Activated naive CD4-positive, alpha-beta T cell (primary cell): ENCODE data around the gene FAF1.
"Not testable (repeated sequence)": the region's sequence is repeated elsewhere in the genome, so short reads cannot be mapped to it uniquely, and the experiment has no call there.

Experiments
- DNase-seq, 4 experiments: peaks; one replicate each; lab custom pipeline; 2025; lab: John Stamatoyannopoulos, UW

The FAF1 gene

DNA sequence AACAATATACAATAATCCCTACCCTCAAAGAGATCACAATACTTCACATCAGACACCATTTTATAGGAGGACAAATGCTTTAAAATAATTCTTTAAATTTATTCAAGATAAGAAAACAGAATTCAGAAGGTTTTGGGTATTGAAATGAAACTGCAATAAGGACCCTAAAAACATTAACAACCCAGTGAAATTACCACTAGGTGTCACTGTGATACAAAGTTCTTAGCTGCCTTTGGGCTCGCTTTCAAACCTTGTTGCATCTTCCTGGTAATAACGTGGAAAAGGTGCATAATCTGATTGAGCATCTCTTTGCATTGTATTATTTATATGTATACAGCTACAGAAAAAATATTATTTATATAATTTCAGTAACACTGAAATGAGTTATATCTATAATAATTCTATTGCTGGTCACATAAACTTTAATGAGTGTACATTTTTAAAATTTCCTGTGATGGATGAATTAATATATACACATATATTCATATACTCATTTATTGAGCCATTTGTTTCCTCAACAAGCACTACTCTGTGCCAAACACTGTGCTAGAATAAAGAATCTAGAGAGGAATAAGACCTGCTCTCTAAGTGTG, 185.2 kb downstream of the FAF1 start:
- no peak for DNase-seq

DNA sequence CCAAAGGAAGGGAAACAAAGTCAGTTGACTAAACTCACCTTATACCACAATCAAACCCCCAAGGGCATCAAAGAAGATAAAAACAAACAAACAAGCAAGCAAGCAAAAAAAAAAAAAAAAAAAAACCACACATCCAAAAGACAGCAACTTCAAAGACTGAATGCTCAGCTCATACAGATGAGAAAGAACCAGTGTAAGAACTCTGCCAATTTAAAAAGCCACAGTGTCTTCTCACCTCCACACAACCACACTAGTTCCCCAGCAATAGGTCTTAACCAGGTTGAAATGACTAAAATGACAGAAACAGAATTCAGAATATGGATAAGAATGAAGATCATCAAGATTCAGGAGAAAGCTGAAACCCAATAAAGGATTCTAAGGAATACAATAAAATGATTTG, 193.4 kb downstream of the FAF1 start:
- DNase-seq, result no peak

DNA sequence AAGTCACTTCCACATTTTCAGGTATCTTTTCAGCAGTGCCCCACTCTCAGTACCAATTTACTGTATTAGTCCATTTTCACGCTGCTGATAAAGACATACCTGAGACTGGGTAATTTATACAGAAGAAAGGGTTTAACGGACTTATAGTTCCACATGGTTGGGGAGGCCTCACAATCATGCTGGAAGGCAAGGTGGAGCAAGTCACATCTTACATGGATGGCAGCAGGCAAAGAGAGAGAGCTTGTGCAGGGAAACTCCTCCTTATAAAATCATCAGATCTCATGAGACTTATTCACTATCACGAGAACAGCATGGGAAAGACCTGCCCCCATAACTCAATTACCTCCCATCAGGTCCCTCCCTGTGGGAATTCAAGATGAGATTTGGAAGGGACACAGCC, 203.5 kb downstream of the FAF1 start:
- not testable (repeated sequence) for DNase-seq

DNA sequence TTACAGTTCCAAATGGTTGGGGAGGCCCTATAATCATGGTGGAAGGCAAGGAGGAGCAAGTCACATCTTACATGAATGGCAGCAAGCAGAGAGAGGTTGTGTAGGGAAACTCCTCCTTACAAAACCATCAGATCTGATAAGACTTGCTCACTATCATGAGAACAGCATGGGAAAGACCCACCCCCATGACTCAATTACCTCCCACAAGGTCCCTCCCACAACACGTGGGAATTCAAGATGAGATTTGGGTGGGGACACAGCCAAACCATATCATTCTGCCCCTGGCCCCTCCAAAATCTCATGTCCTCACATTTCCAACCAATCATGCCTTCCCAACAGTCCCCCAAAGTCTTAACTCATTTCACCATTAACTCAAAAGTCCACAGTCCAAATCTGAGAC, 205.3 kb downstream of the FAF1 start:
- not testable (repeated sequence) for DNase-seq

DNA sequence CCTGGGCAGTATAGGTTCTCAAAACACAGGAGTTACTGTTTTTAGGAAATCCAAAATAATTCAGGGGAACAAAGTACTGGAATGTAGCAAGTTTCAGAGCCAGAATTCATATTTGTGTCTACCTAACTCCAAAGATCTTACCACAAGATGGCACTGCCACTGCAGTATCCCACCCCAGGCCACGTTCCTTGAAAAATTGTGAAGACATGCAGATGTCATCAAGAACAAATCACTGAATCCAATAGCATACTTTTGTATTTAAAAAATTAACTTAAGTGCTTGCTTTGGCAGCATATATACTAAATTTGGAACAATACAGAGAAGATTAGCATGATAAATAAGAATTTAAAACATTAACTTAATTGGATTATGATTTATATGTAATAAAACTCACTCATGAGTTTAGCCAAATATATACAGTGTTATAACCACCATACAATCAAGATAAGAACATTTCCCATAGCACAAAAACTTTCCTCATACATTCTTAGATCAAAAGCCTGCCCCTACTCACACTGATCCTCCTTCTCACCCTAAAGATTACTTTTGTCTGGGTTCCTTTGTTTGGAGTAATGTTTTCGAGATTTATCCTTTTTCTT, 209.9 kb downstream of the FAF1 start:
- DNase-seq, result no peak

DNA sequence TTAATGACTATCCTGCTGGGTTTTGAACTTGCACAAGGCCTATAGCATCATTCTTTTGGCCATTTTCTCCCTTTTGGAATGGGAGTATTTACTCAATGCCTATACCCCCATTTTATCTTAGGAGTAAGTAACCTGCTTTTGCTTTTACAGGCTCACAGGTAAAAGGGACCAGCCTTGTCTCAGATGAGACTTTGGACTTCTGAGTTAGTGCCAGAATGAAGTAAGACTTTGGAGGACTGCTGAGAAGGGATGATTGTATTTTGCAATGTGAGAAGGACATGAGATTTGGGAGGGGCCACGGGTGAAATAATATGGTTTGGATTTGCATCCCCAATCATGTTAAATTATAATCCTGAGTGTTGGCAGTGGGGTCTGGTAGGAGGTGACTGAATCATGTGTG, 212.7 kb downstream of the FAF1 start:
- no peak for DNase-seq

DNA sequence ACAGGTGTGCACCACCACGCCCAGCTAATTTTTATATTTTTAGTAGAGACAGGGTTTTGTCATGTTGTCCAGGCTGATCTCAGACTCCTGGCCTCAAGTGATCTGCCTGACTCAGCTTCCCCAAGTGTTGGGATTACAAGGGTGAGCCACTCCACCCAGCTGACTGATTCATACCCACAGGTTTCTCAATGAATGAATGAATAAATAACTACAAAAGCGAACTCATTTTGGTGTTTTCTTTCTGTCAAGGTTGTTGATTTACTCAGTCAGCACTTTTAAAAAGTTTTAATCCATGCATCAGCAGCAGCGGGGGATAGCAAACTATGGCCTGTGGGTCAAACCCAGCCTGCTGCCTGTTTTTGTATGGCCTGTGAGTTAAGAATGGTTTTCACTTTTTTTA, 217.5 kb downstream of the FAF1 start:
- no peak for DNase-seq

DNA sequence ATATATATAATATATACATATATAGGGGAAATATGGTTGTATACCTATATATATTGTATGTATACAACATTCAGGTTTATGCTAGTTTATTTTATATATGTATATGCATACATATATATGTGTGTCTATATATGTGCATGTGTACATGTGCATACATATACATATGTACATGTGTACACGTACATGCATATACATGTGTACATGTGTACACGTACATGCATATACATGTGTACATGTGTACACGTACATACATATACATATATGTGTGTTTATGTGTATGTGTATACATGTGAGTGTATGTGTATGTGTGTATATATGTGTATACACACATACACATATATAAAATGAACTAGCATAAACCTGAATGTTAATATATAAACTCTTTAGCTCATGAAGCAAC, 220.9 kb downstream of the FAF1 start:
- DNase-seq, result no peak

DNA sequence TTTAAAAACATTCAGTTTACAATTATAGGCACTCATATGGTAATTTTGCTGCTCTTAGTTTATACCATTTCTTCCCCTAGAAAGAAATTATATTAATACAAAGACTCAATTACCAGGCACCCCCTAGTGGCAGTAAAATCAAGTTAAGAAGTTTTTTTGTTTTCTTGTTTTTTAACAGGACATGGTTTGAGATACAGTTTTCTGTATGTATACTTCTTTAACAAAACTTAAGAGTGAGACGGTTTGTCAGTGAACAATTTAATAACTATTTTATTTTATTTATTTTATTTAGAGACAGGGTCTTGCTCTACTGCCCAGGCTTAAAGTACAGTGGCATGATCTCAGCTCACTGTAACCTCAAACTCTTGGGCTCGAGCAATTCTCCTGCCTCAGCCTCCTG, 224.6 kb downstream of the FAF1 start:
- DNase-seq, result no peak

DNA sequence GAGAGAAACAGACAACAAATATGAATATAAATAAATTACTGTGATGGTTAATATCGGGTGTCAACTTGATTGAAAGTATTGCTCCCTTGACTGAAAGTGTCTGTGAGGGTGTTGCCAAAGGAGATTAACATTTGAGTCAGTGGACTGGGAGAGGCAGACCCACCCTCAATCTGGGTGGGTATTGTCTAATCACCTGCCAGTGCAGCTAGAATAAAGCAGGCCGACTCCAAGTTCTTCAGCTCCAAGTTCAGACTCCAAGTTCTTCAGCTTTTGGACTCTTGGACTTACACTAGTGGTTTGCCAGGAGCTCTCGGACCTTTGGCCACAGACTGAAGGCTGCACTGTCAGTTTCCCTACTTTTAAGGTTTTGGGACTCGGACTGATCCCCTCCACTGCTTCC, 232.5 kb downstream of the FAF1 start:
- not testable (repeated sequence) for DNase-seq

DNA sequence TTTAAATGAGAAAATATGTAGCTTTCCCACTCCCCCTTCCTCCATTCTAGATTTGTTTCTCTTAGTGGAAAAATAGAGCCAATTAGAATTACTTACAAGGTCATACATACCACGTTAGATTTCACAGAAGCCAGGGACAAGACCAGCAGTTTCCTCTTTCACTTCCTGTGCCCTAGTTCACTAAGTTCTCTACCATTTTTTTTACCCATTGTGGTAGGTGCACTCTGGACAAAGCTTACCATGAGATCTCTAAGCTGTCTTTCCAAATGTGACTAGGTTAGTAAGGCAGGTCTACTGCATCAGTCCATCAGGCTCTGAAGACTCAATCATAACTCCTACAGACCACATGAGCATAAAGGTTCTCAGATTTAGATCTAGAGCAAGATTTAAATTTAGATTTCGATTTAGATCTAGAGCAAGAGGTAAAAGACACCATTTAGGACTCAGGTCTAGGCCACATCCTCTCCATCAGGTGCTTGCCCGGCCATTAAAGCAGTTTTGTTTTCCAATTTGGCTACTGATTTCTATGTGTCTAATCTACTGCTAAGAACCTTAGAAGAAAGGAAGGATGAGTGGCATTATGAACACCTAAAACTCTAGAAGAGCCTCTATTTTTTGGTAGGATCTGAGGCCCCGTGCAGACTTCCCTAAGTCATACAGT, 235.3 kb downstream of the FAF1 start:
- DNase-seq, result no peak

DNA sequence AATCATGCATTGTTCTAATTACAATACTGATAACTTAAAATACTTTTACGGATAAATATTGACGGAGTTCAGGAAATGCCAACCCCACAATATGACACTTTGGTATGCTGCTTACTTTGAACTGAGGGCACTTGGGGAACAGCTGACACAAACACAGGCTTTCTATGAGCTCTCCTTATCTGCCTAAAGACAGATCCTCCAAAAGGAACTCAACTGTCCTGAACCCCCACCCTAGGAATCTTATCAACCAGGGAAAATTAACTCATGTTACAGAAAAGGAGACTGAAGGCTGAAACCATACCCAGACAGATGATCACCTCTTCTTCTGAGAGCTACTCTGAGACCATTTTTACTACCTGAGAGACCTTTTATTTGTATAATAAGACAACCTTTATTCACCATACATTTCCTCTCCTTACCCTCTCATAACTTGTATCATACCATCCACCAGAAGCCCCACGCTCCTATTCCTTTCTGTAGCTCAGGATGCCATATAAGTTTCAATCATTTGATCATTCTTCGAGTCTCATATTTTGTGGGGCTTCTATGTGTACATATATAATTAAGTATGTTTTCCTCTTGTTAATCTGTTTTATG, 239.5 kb downstream of the FAF1 start:
- DNase-seq, result no peak

DNA sequence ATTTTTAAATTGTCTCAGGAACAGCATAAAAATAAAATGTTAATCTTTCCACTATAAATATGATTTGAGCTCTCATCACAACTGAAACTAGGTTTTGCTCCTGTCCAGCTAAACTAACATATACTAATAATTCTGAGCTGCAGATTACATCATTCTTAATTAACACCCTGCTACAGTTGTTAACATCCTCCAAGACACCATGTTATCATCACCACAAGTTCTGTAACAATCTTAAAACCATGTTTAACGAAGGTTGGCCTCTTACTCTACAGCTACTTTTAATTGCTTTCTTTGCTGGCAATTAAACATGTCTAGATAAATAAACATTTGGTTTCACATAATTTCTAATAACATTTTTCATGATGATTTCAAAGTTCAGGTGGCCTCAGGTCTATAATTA, 240.9 kb downstream of the FAF1 start:
- no peak for DNase-seq

DNA sequence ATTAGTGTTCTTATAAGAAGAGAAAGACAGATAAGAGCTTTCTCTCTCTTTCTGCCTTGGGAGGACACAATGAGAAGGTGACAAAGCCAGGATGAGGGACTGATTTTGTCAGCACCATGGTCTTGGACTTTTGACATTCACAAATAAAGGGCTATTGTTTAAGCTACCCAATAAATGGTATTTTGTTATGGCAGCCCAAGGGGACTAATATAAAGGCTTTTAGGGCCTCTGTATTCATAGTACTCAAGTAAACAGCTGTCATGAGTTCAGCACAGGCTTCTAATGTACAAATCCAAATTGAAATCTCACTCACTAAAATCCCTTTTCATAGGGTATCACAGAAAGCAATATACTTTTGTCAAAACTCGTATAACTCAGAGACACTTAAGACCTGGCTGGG, 242.7 kb downstream of the FAF1 start:
- DNase-seq, result no peak

DNA sequence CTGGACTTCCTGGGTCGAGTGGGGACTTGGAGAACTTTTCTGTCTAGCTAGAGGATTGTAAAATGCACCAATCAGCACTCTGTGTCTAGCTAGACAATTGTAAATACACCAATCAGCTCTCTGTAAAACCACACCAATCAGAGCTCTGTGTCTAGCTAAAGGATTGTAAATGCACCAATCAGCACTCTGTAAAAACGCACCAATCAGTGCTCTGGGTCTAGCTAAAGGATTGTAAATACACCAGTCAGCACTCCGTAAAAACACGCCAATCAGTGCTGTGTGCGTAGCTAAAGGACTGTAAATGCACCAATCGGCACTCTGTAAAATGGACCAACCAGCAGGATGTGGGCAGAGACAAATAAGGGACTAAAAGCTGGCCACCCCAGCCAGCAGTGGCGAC, 243.6 kb downstream of the FAF1 start:
- DNase-seq, result not testable (repeated sequence)

DNA sequence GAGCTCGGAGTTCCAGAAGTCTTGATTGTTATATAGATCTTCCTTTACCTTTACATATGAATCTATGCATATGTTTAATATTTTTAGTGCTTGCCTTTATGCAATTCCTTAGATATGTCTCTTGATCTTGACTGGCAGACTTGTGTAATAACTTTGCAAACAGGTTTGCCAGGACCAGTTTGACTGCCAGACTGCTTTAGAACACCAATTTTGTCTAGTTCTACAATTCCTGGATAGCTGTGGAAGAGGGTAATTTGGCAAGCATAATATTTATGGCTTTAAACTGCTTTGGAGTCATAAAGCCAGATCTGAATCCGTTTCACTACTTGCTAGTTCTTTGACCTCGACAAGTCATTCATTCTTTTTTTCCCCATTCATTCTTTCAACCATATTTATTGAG, 250.0 kb downstream of the FAF1 start:
- no peak for DNase-seq

DNA sequence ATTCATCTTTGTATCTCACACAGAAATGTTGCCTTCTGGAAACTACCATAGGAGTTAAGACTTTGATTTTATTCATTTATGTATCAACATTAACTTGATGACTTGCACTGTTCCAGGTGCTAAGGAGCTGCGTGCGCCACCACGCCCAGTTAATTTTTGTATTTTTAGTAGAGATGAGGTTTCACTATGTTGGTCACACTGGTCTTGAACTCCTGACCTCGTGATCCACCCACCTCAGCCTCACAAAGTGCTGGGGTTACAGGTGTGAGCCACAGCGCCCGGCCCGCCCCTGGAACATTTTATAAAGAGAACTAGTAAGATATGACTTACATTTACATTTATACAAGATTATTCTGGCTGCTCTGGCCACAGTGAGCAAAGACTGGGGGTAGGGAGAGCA, 252.2 kb downstream of the FAF1 start:
- DNase-seq, result no peak

DNA sequence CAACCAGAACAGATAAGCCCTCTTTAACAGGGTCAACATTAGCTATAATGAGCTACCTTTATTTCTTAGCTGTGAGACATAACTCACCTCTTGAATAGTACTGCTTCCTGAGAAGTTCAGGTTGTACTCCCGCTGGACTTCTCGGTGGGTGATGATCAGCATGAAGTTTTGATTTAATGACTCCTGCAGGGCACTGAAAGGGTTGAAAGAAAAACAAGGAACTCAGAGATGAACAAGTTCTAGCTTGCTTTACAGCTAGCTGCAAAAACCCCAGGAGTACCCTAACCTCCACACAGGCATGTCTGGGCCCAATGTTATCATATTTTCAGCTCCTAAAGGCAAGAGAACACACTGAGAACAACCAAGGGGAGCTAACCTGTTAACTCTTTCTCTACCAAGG, 254.4 kb downstream of the FAF1 start:
- DNase-seq, result no peak

DNA sequence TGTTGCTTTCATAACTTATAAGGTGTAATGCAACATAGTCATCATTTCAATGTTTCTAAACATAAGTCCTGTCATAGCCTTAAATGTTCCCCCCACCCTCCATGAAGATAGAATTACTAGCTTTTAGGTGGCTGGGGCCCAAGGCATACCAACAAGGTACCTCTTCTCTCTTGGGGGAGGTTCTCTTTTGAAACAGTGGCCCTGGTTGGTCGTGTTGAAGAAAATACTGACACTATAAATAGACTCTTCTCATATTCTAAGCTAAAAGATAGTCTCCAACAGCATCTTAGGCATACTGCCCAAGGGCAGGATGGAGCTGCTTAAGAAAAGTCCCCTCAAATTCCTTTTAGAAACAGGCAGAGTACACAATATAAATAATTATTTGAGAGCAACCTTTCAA, 255.0 kb downstream of the FAF1 start:
- no peak for DNase-seq

DNA sequence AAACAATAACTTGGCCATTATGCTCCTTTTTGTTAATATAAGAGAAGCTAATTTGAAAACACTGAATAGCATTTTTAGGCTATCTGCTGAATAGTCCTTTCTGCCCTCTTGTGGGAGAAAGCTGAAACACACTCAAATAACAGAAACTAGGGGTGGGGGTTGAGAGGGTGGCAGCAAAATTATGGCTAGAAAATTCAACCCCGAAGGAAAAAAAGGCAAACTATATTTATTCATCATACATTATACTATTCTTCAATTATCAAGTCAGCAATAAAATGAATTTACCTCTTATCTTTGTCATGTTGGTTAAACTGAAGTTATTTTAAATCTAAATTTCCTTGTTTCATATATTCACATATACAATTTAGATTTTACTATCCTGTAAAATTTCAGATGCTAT, 255.9 kb downstream of the FAF1 start:
- DNase-seq, result no peak

DNA sequence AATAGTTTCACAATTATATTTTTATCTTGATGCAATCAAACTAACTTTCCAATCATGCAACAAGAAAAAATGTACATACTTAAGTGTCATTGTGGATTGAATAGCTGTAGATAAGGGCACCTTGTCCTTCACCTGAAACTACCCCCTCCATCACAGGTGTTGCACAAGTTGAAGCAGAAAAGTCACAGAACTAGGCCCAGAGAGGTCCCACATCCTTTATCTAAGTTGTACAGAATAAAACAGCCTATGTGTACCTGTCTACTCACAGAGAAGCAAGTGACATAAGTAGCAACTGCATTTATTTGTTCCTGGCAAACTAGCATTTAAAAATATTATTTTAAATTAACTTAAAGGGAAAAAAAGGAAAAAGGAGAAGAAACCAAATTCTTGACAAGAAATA, 256.8 kb downstream of the FAF1 start:
- no peak for DNase-seq

DNA sequence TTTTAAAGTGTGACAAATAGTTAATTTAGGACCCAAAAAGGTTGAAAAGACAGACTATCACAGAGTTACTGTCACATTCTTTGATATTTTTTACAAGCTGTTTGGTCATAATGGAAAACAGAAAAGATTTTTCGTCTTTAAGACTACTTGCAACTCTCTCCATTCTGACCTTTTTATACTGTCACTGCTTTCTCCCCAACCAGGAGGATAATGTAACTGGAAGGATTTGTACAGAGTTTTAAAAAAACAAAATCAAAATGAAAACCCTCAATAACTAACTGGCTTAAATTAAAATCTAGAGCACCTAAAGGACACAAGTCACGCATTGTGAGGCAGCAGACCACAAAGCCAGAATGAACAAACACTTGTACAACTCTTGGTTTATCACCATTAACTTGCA, 257.7 kb downstream of the FAF1 start:
- no peak for DNase-seq

DNA sequence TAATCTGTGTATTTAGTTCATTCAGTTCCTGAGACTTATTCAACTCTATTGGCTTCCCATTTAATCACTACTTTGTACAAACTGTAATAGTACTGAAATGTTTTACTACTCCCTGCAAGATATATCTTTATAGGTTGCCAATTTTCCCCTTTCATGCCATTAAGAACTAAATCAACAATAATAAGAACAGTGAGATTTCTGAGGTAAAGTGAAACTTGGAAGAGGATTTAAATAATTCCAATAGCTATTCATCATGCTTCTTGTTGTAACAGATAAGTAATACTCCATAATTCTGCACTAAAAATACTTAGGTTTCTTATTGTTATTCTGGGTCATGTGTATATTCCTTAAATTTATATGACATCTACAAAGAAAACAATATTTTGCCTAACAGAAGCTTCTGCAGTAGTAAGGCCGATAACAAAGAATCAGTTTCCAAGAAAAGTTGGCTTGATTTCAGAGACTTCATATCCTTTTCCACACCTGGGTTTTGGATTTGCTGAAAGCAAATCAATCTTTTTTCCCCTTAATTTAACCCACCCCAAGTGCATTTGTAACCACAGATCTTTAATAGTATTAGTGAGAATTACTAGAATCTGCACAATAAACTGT, 258.3 kb downstream of the FAF1 start:
- no peak for DNase-seq
